ENCODE results near the gene PAM.

GRCh38 chr5:102800427-102800826 lies 45.3 kb downstream of the PAM start:
- no peak for TF ChIP-seq EZH2 (IDR thresholded peaks at IDR 0.05; ENCODE audit: low read length, unreplicated experiment)
- TF ChIP-seq CTCF (conservative IDR thresholded peaks at IDR 0.05; ENCODE audit: low read depth, low read length) = no peak
- no peak for TF ChIP-seq EZH2phosphoT487 (IDR thresholded peaks at IDR 0.05; ENCODE audit: borderline replicate concordance, low read length)

All from PC-3 (cell line).